ENCODE results near the gene ARHGEF6. TPM values are rescaled to one million over a fixed set of nuclear protein-coding genes. Genes with fewer than 3 reads are reported as not detected.

ARHGEF6 gene
- total RNA-seq, 1 donor = 12.5 TPM

DNA sequence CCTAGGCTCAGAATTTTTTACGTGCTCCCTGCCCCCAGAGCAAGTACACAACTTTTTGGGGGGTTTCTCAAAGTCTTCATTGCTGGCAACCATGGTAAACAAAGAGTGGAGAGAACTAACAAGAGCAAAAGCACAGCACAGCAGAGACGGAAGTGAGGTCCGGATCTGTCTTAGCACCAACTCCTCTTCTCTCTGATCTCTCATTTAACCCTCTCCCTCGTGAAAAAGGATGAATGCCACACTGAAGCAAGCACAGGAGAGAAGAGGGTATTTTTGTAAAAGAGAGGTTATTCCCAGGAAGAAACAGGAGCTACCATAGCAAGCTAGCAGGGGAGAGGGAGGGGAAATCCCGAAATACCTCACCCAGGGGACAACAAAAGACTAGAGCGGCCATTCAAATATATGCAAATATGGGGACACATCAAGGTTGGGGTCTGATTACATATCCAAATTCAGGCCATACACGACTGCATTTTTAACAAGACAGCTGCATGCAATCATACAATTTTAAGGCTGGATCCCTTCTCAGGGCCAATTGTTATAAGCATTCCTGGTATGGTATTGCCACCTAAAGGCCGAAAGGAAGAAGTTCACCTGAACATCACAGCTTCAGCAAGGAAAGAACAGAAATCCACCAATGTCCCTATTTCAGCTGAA, 86.2 kb downstream of the ARHGEF6 start:
- no peak overlapping the region for H3K4me3 ChIP-seq (ENCODE audit: low read depth, low read length)
- TF ChIP-seq, protein P1, sequence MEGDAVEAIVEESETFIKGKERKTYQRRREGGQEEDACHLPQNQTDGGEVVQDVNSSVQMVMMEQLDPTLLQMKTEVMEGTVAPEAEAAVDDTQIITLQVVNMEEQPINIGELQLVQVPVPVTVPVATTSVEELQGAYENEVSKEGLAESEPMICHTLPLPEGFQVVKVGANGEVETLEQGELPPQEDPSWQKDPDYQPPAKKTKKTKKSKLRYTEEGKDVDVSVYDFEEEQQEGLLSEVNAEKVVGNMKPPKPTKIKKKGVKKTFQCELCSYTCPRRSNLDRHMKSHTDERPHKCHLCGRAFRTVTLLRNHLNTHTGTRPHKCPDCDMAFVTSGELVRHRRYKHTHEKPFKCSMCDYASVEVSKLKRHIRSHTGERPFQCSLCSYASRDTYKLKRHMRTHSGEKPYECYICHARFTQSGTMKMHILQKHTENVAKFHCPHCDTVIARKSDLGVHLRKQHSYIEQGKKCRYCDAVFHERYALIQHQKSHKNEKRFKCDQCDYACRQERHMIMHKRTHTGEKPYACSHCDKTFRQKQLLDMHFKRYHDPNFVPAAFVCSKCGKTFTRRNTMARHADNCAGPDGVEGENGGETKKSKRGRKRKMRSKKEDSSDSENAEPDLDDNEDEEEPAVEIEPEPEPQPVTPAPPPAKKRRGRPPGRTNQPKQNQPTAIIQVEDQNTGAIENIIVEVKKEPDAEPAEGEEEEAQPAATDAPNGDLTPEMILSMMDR (IDR thresholded peaks at IDR 0.05; ENCODE audit: insufficient read depth, low read depth, low read length) = peak; percentile 68
- peak; percentile 53 for DNase-seq (ENCODE audit: low read depth)

DNA sequence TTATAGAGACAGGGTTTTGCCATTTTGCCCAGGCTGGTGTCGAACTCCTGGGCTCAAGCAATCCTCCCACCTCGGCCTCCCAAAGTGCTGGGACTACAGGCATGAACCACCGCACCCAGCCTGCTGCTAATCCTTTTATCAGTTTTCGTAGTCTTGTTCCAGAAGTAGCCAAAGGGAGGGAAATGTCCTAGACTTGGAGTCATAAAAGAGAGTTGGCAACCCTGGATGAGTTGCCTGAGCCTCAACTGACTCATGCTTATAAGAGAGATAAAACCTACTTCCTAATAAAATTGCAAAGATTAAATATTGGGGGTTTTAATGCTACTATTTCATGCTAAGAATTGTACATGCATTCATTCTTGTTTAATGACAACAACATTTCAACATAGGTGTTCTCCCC, 88.5 kb downstream of the ARHGEF6 start:
- TF ChIP-seq, protein P1 (IDR thresholded peaks at IDR 0.05; ENCODE audit: insufficient read depth, low read depth, low read length) = no peak
- H3K4me3 ChIP-seq (ENCODE audit: low read depth, low read length) = no peak overlapping the region
- no peak for DNase-seq (ENCODE audit: low read depth)

DNA sequence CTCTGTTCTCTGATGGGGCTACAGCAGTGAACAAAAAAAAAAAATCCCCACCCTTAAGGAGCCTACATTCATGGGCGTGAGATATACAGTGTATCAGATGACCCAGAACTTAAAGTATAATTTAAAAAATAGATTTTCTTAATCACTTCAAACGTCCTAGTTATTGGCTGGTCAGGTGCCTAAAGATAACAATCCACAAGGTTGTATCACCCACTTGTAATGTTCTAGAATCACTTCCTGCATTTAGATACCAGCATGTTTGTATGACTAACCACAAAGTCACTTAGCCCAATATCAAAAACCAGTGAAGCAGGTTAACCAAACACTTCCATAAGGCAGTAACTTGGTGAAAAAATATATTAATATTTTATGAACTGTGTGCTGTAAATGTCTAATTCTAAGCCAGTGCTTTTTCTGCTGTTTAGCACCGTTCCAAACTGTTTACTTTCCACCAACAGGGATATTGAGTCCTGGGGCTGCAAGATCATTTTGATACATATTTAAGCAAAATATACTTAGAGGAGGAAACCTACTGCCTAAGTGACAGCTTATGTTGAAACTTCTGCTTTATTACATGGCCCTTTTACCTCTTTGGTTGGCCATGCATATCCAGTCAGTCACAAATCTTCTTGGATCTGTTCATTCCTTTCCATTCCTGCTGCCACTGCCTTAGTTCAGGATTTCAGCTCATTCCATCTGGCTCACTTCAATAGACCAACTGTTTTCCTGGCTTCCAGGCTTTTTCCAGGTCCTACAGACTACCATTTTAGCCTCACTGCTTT, 89.5 kb downstream of the ARHGEF6 start:
- TF ChIP-seq, protein P1 (IDR thresholded peaks at IDR 0.05; ENCODE audit: insufficient read depth, low read depth, low read length) = no peak

DNA sequence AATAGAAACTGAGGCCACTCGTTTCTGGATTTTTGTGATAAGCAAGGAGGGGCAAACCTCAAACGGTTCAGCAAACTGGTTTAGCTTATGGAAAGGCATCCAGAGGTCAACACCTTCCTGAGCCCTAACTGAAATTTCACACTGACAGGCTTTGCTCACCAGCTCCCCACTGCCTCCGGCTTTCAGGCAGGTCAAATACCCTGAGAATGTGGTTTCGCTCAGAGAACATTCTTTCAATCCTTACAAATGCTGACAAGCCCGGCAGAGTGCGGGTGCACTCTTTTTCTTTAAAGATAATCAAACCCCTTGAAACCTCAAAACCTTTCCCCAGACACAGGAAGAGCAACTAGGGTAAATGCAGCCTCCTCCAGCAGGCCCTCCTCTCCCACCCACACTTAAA, 91.3 kb downstream of the ARHGEF6 start:
- no peak overlapping the region for H3K4me3 ChIP-seq (ENCODE audit: low read depth, low read length)
- DNase-seq (ENCODE audit: low read depth) = peak; percentile 82
- TF ChIP-seq, protein P1 (IDR thresholded peaks at IDR 0.05; ENCODE audit: insufficient read depth, low read depth, low read length) = no peak

More for the DNA sequence above, 89.5 kb downstream of the ARHGEF6 start:
- no peak overlapping the region for H3K4me3 ChIP-seq (ENCODE audit: low read depth, low read length)
- DNase-seq (ENCODE audit: low read depth) = no peak

DNA sequence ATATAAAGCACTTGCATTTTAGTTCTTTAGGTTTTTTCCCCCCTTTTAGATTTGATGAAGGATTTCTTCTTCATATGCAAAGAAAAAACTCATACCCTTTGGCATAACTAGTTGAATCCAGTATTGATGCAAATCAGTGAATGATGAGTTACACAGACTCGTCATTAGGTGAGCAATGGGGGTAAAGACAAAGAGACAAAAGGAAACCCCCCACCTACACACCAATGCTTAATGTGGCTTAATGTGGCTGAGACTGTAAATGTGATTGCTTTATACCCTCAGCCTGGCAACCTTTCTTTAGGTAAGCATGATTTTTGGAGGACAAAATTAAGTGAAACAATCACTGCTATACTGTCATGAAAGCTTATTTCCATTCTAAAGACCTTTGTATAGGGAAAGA, 93.3 kb downstream of the ARHGEF6 start:
- H3K4me3 ChIP-seq (ENCODE audit: low read depth, low read length) = no peak overlapping the region
- no peak for DNase-seq (ENCODE audit: low read depth)
- TF ChIP-seq, protein P1 (IDR thresholded peaks at IDR 0.05; ENCODE audit: insufficient read depth, low read depth, low read length) = no peak

DNA sequence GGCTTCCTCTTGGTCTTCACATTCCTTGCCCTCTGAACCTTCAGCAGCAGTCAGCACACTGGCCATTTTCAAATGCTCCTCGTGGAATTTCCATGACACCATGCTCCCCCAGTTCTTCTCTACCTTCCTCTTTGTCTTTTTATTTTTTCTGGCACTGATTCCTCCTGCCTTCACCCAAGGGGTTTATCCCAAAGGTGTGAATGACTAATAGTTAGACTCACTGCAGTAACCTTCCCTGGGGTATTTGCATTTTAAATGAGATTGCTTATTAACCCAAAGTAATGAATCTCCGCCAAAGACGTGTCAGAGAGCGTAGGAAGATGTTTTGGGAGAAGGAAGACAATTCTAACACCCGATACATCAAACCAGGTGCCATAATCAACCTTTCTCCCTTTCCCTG, 96.6 kb downstream of the ARHGEF6 start:
- no peak overlapping the region for H3K4me3 ChIP-seq (ENCODE audit: low read depth, low read length)
- TF ChIP-seq, protein P1 (IDR thresholded peaks at IDR 0.05; ENCODE audit: insufficient read depth, low read depth, low read length) = no peak
- DNase-seq (ENCODE audit: low read depth) = no peak

All from fibroblast of villous mesenchyme (primary cell).